ENCODE results near the gene DDN. TPM values are rescaled to one million over a fixed set of nuclear protein-coding genes. Genes with fewer than 3 reads are reported as not detected.

DDN gene
- total RNA-seq, 2 experiments from 2014 or later = 1.3 to 1.4 TPM

GRCh38 chr12:49036029-49036428 is 36.9 kb upstream of the DDN start:
- H3K4me1 Mint-ChIP-seq = no peaks in the 10 kb centered on the region
- no peak overlapping the region for H3K27ac Mint-ChIP-seq
- no peaks in the 10 kb centered on the region for H3K27me3 Mint-ChIP-seq
- H3K9me3 Mint-ChIP-seq = no peaks in the 10 kb centered on the region
- peaks cover 13% of the 10 kb centered on the region for H3K36me3 Mint-ChIP-seq
- DNase-seq = no peak
- H3K4me3 Mint-ChIP-seq = no peak overlapping the region

- H3K4me1 Mint-ChIP-seq = no peaks in the 10 kb centered on the region
These were observed 35.1 kb upstream of the DDN start for GRCh38 chr12:49034286-49034622.

DNA sequence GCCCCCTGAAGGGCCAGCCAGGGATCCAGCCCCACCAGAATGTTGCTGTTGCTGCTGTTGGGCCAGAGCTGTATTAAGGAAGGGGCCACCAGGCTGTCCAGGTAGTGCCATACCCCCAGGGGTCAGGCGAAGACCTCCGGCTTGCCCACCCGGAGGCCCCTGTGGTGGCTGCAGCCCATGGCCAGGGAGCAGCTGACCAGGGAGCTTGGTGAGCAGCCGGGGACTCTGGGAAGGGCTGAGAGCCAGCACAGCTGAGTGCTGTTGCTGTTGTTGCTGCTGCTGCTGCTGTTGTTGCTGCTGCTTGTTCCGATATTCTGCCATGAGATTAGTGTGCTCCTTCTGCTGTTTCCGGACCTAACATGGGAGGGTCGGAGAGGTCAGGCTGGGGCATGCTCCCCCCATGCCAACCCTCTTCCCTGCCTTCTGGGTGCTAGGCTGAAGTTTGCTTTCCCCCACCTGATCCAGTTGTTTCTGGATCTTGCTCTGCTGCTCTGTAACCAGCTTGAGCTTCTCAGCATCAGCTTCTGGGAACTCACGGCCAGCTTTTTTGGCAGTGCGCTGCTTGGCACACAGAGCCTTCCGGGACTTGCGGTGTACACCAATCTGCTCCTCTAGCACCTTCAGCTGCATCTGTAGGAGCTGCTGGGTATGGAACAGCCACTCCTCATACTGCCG is 34.6 kb upstream of the DDN start:
- Mint-ChIP-seq H3K4me1 (no peaks in the 10 kb centered on the region), H3K27me3 (no peaks in the 10 kb centered on the region), H3K27ac (no peak overlapping the region), H3K9me3 (no peaks in the 10 kb centered on the region), H3K4me3 (no peak overlapping the region), H3K36me3 (peaks cover 12% of the 10 kb centered on the region)
- DNase-seq = no peak

More at GRCh38 chr12:49034286-49034622, 35.1 kb upstream of the DDN start:
- H3K9me3 Mint-ChIP-seq = no peaks in the 10 kb centered on the region
- H3K27me3 Mint-ChIP-seq = no peaks in the 10 kb centered on the region
- H3K27ac Mint-ChIP-seq = no peak overlapping the region
- H3K36me3 Mint-ChIP-seq = peaks cover 9% of the 10 kb centered on the region
- no peak for DNase-seq
- H3K4me3 Mint-ChIP-seq = no peak overlapping the region

DNA sequence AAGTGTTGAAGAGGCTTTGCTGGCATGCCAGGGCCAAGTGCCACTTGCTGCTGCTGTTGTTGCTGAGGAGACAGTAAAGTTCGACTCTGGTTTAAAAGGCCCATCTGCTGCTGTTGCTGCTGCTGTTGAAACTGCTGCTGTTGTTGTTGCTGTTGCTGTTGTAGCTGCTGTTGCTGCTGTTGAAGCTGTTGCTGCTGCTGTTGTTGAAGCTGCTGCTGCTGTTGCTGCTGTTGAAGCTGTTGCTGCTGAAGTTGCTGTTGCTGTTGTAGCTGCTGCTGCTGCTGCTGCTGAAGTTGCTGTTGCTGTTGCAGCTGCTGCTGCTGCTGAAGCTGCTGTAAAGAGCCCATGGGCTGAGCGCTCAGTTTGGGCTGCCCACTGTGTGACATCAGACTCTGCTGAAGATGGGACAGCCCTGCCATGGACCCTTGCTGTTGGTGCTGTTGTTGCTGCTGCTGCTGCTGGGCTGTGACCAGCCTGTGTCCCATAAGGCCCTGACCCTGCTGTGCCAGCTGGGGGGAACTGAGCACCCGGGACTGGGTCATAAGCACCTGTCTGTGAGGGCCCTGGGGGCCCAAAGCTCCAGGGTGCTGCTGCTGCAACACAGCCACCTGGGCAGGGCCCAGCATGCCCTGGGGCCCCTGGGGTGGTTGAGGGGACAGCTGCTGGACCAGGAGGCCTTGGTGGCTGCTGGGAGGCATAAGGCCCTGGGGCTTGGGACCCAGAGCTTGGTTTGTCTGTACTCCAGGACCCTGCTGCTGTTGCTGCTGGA is 33.7 kb upstream of the DDN start:
- Mint-ChIP-seq H3K36me3 (peaks cover 16% of the 10 kb centered on the region), H3K27me3 (no peaks in the 10 kb centered on the region), H3K4me3 (no peak overlapping the region), H3K27ac (no peak overlapping the region), H3K9me3 (no peaks in the 10 kb centered on the region), H3K4me1 (no peaks in the 10 kb centered on the region)
- DNase-seq = no peak

GRCh38 chr12:49032276-49032675 is 33.1 kb upstream of the DDN start:
- H3K4me3 Mint-ChIP-seq = no peak overlapping the region
- no peaks in the 10 kb centered on the region for H3K9me3 Mint-ChIP-seq
- DNase-seq = no peak
- peaks cover 14% of the 10 kb centered on the region for H3K36me3 Mint-ChIP-seq
- no peaks in the 10 kb centered on the region for H3K4me1 Mint-ChIP-seq
- H3K27me3 Mint-ChIP-seq = no peaks in the 10 kb centered on the region
- no peak overlapping the region for H3K27ac Mint-ChIP-seq

DNA sequence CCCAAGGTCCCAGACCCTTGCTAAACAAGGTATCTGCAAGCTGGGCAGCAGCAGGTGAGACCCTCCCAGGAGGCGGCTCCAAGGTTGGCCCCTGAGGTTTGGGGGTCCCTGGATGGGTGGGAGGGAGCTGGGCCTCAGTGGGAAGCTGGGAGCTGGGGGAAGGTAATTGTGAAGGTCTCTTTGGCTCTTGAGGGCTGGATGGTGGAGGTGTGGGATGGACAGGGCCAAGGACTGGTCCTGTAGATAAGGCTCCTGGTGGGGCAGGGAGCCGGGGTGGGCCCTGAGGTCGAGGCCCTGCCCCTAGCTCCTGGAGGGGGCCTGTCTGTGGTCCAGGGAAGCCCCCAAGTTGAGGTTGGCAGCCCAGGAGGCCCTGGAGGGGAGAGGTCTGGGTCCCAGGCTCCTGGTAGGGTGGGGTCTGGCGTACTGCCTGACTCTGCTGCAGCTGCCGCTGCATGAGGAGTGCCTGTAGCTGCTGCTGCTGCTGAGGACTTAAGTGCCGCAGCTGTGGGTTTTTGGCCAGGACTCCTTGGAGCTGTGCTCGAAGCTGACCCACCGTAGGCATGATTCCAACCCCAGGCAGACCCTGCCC is 32.5 kb upstream of the DDN start:
- H3K4me1 Mint-ChIP-seq = no peaks in the 10 kb centered on the region
- no peak for DNase-seq
- H3K27ac Mint-ChIP-seq = no peak overlapping the region
- H3K27me3 Mint-ChIP-seq = no peaks in the 10 kb centered on the region
- H3K9me3 Mint-ChIP-seq = no peaks in the 10 kb centered on the region
- H3K4me3 Mint-ChIP-seq = no peak overlapping the region
- H3K36me3 Mint-ChIP-seq = peaks cover 13% of the 10 kb centered on the region

DNA sequence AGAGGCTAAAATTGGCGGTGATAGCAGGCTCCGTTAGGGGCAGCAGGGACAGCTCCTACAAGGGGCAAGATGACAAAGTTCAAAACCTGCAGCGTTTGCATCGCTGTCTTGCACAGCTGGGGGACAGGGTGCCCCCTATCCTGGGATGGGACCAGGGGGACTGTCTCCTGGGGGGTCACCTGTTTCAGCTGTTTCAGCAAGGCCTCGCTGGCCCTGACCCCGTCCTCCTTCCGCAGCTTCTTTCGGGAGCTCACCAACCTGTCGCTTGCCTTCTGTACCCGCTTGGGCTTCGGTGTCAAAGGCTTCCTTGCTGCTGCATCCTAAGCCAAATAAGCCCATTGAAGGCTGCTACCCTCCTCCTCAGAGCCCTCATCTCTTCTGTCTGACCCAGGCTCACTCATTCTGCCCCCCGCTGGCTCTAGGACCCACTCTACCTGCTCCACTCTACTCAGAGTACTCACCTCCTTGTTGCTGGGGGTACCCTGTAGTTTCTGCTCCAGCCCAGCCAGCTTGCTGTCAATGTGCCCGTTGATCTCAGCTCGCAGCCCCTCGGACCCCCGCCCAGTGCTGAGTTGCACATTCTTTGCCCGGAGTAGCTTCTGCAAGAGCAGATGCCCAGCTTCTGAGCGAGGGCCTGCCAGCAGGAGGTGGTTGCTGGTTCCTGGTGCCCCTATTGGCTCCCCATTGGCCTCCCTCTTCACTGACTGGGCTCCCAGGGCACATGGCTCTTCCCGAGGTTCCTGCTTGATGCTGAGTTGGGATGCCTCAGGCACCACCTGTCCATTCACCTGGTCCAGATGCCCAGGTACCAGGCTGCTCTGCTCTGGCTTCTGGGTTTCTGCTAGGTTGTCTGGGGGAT is 31.8 kb upstream of the DDN start:
- H3K4me3 Mint-ChIP-seq = no peak overlapping the region
- no peaks in the 10 kb centered on the region for H3K9me3 Mint-ChIP-seq
- H3K27ac Mint-ChIP-seq = no peak overlapping the region
- no peak for DNase-seq
- H3K4me1 Mint-ChIP-seq = peaks cover under 1% of the 10 kb centered on the region
- peaks cover 13% of the 10 kb centered on the region for H3K36me3 Mint-ChIP-seq
- no peaks in the 10 kb centered on the region for H3K27me3 Mint-ChIP-seq

- Mint-ChIP-seq H3K27ac (no peak overlapping the region), H3K4me3 (no peak overlapping the region), H3K9me3 (no peaks in the 10 kb centered on the region), H3K4me1 (peaks cover 5% of the 10 kb centered on the region), H3K36me3 (peaks cover 13% of the 10 kb centered on the region), H3K27me3 (no peaks in the 10 kb centered on the region)
- DNase-seq = no peak
These were observed 30.9 kb upstream of the DDN start for GRCh38 chr12:49030119-49030518.

- no peaks in the 10 kb centered on the region for H3K27me3 Mint-ChIP-seq
- H3K4me3 Mint-ChIP-seq = no peak overlapping the region
- H3K4me1 Mint-ChIP-seq = peaks cover 5% of the 10 kb centered on the region
- DNase-seq = no peak
- peaks cover 15% of the 10 kb centered on the region for H3K36me3 Mint-ChIP-seq
- H3K27ac Mint-ChIP-seq = no peak overlapping the region
- no peaks in the 10 kb centered on the region for H3K9me3 Mint-ChIP-seq
These were observed 29.6 kb upstream of the DDN start for GRCh38 chr12:49028666-49029275.

DNA sequence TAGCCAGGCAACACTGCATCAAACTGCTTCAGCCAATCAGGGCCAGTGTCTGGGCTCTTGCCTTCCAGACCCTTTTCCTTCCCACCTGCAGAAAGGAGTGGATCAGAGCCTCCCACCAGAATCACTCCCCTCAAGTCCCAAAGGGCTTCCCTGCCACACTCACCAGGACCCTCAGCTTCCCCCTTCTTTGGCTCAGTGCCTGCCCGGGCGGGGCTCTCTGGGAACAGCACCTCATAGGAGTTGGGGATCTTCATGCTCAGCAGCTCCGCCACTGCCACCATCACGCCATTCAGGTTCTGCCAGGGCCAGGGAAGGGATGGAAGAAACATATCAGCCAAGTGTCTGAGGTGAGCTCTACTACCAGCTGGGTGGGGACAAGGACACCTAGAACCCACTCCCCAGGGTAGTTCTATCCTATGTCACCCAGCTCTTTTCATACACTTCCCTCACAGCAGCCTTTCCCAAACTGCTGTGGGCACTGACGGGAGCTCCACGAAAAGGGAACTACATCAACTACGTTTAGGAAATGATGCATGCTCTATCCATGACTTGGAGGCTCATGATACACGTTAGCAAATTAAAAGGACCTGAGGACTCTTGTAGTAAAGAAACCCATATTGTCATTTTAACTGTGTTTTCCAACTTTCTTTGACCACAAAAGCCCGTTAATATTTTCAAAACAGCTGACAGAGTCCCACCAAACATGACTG is 28.8 kb upstream of the DDN start:
- H3K27me3 Mint-ChIP-seq = no peaks in the 10 kb centered on the region
- peaks cover 15% of the 10 kb centered on the region for H3K36me3 Mint-ChIP-seq
- peaks cover 5% of the 10 kb centered on the region for H3K4me1 Mint-ChIP-seq
- no peak overlapping the region for H3K4me3 Mint-ChIP-seq
- DNase-seq = no peak
- H3K27ac Mint-ChIP-seq = no peak overlapping the region
- H3K9me3 Mint-ChIP-seq = no peaks in the 10 kb centered on the region

GRCh38 chr12:49026678-49027480 is 27.7 kb upstream of the DDN start:
- no peak overlapping the region for H3K27ac Mint-ChIP-seq
- H3K4me3 Mint-ChIP-seq = no peak overlapping the region
- H3K4me1 Mint-ChIP-seq = peaks cover 5% of the 10 kb centered on the region
- no peaks in the 10 kb centered on the region for H3K9me3 Mint-ChIP-seq
- DNase-seq = no peak
- H3K27me3 Mint-ChIP-seq = no peaks in the 10 kb centered on the region
- H3K36me3 Mint-ChIP-seq = peaks cover 12% of the 10 kb centered on the region

GRCh38 chr12:49026101-49026500 is 26.9 kb upstream of the DDN start:
- Mint-ChIP-seq H3K9me3 (no peaks in the 10 kb centered on the region), H3K4me1 (peaks cover 5% of the 10 kb centered on the region), H3K36me3 (peaks cover 12% of the 10 kb centered on the region), H3K4me3 (no peak overlapping the region), H3K27ac (no peak overlapping the region), H3K27me3 (no peaks in the 10 kb centered on the region)
- no peak for DNase-seq

- Mint-ChIP-seq H3K9me3 (no peaks in the 10 kb centered on the region), H3K4me3 (no peak overlapping the region), H3K4me1 (peaks cover 5% of the 10 kb centered on the region)
These were observed 26.3 kb upstream of the DDN start for GRCh38 chr12:49025463-49025862.

More at GRCh38 chr12:49025463-49025862, 26.3 kb upstream of the DDN start:
- Mint-ChIP-seq H3K36me3 (peaks cover 12% of the 10 kb centered on the region), H3K27me3 (no peaks in the 10 kb centered on the region), H3K27ac (no peak overlapping the region)
- DNase-seq = no peak
